Stimulated activated CD8-positive, alpha-beta memory T cell treated with anti-CD3 and anti-CD28 coated beads, Interleukin-15, amount 100 ng/mL, for 1 hour (primary cell): ENCODE results near the gene PTPRG.

Source experiments
- DNase-seq: peaks from one replicate; pipeline ENCODE4 v3.0.0-alpha.2; 2020; ENCODE audit warnings: low read depth

Gene PTPRG

DNA sequence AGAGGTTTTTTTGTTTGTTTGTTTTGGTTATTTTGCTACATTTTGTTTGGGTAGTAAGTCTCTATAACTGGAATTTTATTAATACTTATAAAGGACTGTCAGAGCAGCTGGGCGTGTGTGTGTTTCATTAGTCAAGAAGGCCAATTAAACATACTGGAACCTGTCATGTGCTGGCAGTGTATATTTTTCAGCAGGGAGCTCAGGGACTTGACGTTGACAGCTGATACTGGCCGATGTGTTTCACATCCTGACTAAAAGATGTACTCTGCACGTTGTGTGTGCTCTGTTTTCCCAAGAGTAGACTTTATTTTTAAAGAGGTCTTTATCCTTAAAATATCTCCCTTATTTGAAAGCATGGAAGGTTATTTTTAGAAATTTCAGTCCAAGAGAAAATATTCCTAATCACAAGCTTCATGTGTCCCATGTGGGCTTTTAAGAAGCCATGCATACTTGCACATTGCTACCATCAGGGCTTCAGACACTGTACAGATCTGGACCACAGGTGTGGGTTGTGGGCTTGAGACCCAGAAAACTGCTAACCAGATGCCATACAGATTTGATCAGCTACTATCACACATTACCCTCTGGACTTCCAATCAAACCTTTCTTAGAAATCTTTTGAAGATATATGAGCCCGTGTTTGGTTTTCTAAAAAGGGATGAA lies 676.0 kb downstream of the PTPRG start:
- DNase-seq = no peak

DNA sequence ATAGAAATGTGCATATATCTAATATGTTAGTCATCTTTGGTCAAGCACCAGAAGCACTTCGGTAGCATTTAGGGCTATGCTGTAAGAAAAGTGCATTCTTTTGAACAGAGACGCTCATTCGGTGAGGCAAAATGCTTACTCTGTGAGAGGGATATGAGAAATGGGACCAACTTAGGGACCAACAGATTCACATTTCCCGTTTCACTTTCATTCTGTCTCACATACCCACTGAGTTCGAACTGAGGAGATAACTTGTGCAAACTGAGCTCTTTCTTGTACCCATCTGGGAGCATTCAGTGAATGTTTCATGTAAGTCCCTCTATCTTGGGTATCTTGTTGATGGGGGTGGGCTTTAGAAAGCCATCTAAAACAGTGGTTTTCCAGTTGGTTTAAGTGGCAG lies 676.6 kb downstream of the PTPRG start:
- no peak for DNase-seq

DNA sequence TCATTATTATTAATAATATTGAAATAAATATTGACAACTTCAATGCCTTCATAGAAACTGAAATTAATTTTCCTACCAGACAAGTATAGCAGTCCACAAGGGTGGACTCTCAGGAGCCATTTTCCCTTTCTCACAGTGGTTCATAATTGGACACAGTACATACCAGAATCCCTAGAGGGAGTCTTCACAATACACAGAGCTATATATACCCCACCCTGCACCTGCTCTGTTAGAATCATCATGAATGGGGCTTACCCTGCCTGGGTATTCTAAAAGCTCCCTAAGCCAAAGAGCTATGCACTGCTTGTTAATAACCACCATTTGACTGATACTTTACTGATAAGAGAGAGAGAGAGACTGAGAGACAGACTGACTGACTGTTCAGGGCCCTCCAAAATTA lies 677.1 kb downstream of the PTPRG start:
- no peak for DNase-seq

GRCh38 chr3:62241279-62241678 lies 679.9 kb downstream of the PTPRG start:
- no peak for DNase-seq

- DNase-seq = no peak
Observed at GRCh38 chr3:62242831-62243509, 681.6 kb downstream of the PTPRG start.

GRCh38 chr3:62246094-62246493 lies 684.7 kb downstream of the PTPRG start:
- no peak for DNase-seq

DNA sequence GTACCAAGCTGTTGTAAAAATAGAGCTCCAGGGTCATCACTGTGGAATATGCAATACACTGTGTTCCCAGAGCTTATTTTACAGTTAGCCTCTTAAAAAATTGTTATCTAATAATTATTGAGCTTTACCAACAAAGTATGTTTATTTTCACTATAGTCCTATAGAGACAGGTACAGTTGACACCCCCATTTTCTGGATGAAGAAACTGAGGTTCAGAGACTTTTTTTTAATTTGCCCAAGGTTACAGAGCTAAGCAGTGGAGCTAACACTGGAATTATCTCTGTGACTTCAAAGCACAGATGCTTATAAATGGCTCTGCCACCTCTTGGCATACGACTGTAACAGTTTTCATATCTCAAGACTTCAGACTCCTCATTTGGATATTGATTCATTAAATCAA lies 685.6 kb downstream of the PTPRG start:
- no peak for DNase-seq

DNA sequence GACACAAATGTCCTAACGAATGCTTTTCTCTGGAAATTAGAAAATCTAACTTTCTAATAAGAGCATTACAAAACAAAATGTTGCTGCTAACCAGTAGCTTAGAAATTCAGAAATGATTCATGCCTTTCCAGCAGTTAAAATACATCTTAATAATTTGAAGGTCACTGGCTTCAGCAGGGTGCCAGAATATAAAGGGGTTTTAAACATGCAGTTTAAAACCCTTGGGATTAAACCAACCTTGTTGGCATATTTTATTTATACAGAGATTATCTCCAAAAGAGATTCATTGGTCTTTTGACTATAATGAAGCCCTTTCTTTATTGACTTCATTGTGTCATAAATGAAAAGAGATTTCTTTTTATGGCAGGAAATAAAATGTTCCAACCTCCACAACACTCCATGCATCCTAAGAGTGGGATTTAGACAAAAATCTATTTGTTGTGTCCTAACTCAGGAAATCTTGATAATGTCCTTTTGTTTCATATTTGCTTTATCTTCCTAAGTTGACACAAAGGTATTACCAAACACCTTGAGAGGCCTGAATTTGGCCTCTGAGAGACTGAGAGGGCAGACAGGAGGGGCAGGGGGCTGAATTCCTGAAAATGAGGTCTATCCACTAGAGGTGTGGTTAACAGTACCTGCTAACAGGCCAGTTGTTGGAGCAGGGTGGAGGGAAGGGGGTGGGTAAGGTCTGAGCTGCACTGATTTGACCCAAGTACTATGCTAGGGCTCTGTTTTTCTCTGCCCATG lies 687.5 kb downstream of the PTPRG start:
- no peak for DNase-seq

- no peak for DNase-seq
Observed at GRCh38 chr3:62249484-62249776, 688.1 kb downstream of the PTPRG start.

DNA sequence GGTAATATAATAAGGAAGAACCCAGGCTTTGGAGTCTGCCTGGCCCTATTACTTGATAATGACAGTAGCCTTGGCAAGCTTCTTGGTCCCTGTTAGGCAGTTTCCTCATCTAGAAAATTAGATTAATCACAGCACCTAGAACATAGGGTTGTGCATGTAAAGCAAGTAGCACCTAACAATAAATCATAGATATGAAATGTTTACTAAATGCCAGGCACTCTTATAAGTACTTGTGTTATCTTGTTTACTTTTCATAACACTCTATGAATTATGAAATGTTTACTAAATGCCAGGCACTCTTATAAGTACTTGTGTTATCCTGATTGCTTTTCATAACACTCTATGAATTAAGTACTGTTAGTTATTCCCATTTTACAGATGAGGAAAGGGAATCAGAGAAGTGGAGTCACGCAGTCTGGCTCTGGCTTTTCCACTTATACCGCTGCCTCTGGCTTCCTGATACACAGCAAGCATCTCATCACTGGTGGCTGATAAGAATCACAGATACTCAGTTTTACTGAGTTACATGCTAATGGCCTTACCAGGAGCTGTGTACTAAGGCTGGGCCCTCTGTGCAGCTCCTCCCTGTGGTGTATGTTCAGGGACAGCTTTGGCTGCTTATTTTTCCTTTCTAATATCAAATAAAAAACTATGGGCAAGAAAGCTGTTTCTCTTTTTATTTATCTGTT lies 688.6 kb downstream of the PTPRG start:
- DNase-seq = no peak

DNA sequence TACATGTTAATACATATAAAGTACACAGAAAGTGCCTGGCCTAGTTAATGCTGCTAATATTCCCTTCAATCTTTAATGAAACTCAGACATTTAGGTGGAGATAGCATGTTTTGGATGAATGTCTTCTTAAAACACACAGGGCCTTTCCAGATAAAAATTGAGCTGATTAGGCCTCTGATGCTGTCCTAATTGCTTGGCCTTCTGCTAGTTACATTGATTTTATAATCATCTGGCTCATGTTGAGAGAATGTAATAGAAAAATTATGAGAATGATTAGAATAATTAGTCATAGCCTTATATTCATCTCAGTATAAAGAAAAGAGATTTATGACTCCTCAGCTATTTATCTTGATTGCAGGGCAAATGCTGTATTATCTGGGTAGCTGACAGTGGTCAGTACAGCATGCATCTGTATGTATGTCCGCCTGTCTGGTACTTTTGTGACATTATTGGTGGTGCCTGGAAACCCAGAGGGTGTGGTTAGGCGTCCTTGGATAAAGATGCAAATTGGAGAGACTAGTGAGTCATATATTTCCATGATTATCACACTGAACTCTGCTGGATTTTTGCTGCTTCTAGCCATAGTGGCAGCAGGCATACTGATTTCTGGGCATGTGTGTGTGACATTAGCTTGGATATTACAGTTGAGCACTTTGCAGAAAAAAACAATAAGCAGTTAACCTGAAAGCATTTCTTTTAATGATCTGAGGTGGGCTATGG lies 691.2 kb downstream of the PTPRG start:
- DNase-seq = no peak

GRCh38 chr3:62253971-62254370 lies 692.6 kb downstream of the PTPRG start:
- DNase-seq = no peak

DNA sequence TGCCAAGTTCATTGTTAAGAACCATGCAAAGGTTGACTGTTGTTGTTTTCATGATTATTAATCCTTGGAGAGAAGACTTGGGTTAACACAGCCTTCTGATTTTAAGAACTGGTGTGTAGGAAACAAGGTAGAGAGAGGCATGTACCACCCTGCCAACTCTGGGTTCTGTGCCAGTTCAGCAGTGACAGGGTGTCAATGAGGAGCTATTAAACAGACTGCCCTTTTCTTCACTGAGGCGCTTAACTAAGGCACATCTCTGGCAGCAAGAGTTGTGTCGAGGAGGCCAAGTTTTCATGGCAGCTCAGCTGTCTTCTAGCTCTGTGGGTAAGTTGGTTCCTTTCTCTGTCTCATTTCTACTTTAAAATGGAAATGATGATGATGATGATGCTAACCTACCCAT lies 694.4 kb downstream of the PTPRG start:
- no peak for DNase-seq

DNA sequence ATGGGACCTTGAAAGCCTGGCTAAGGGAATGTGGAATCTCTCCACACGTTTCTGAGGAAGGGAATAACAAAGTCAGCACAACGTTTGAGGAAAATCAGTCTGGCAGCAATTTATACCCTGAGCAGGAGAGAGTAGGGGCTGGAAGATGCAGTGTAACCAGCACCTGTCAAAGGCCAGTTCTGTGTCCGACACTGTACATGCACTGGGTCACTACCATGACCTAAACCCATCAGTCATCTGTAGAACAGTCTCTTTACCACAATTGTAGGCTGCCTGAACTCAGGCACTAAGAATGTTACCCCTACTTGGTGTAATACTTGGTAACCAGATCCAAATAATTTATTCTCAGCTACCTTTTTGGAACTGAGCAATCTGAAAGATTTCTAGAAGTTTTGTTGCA lies 698.6 kb downstream of the PTPRG start:
- DNase-seq = no peak

DNA sequence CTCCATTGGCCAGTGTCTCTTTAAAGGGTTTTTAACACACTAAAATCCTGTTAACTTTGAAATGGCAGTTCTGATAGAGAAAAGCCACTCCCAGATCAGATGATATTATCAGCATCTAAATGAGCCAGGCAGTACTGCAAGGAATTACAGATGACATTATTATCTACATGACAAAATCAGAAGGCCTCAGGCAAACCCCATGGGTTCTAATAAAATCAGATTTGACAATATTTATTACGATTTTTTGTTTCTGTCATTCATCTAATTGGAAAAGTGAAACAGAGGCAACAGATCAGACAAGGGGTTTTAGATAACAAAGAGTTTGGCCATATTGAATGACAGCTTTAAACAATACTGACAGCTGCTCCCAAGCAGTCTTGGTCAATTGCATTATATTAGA lies 699.3 kb downstream of the PTPRG start:
- no peak for DNase-seq

- no peak for DNase-seq
Observed at GRCh38 chr3:62261121-62261520, 699.8 kb downstream of the PTPRG start.

DNA sequence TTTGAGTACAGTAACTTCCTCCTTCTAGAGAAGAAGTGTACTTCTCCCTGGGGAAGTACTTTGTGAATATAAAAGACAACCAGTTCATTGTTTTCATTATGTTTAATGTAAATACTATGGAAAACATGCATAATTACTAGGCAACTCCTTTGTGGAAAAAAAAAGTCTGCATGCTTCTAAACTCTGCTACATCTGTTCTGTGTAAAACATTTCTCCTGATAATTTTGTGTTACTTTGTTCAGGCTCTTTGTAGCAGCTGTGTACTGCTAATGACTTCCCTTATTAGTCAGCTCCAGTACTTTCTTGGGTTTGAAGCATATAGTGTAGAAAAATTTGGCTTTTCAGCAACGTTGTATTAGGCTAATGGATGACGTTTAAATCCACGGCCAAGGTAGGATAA lies 700.4 kb downstream of the PTPRG start:
- no peak for DNase-seq

GRCh38 chr3:62265528-62265927 lies 704.2 kb downstream of the PTPRG start:
- DNase-seq = no peak

GRCh38 chr3:62266668-62267283 lies 705.4 kb downstream of the PTPRG start:
- no peak for DNase-seq

DNA sequence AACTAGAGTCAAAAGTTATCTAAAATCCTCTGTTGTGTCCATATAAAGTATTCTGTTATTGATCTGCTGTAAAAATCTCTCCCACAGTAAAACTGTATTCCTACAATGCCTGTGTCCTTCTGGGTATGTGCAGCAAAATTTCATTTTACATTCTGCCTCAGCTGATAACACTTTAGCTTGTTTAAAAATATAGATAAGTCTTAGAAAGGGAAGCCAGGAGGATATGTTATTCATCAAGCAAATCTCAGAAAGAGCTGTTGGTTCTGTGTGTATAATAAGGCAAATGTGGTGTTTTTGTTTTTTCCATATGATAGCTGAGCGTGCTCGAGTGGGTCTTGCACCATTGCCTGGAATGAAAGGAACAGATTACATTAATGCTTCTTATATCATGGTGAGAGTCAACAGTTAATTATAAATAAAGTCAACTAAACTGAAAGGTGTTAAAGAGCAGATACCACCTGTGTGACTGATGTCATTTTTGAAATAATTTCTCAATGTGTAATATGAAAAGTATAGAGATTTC lies 715.3 kb downstream of the PTPRG start:
- DNase-seq = no peak

GRCh38 chr3:62277450-62277849 lies 716.1 kb downstream of the PTPRG start:
- no peak for DNase-seq

- no peak for DNase-seq
Observed at GRCh38 chr3:62277986-62278385, 716.6 kb downstream of the PTPRG start.
